Measurements from ENCODE around the gene TASL. TPM values are rescaled to one million over a fixed set of nuclear protein-coding genes. Genes with fewer than 3 reads are reported as not detected.

The TASL gene
- total RNA-seq, 1 experiment from 2014 or later: not detected

DNA sequence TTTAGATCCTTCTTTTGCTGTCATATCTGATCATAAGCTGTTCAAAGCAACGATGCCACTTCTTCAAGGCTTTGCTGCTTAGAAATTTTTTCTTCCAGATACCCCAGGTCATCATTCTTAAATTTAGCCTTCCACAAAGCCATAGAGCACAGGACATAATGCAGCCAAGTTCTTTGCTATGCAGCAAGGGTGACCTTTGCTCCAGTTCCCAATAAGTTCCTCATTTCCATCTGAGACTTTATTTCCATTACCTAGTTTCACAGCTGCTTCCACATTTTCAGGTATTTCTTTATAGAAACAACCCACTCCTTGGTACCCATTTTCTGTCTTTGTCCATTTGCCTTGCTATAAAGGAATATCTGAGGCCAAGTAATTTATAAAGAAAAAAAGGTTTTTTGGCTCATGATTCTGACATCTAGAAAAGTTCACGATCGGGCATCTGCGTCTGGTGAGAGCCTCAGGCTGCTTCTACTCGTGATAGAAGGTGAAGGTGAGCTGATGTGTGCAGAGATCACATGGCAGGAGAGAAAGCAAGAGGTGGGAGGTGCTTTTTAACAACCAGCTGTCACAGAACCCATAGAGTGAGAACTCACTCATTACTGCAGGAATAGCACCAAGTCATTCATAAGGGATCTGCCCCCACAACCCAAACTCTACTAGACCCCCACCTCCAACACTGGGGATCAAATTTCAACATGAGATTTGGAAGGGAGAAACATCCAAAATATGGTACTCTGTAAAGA is 11.8 kb upstream of the TASL start:
- Histone ChIP-seq H2AK5ac (ENCODE audit: insufficient read length, low read length) (no peak overlapping the region), H3K18ac (ENCODE audit: insufficient read length, low read depth, low read length) (no peak overlapping the region), H3K23me2 (ENCODE audit: insufficient read length, low read depth, low read length, poor library complexity, severe bottlenecking) (no peaks in the 10 kb centered on the region), H2BK20ac (ENCODE audit: low read depth, low read length, poor library complexity, severe bottlenecking) (no peak overlapping the region), H4K8ac (replicated peaks; ENCODE audit: insufficient read length, low read depth, low read length) (no peak overlapping the region), H4K5ac (ENCODE audit: insufficient read length, low read depth, low read length) (no peak overlapping the region), H3T11ph (ENCODE audit: low read length) (no peak overlapping the region), H2BK12ac (ENCODE audit: insufficient read length, low read depth, low read length) (no peak overlapping the region), H2BK15ac (ENCODE audit: low read depth, low read length) (no peak overlapping the region), H3K4ac (ENCODE audit: low read depth, low read length) (no peak overlapping the region), H2AFZ (ENCODE audit: low read length) (no peak overlapping the region), H3K9me3 (ENCODE audit: control insufficient read depth, low read depth, low read length) (no peaks in the 10 kb centered on the region), H2BK120ac (ENCODE audit: low read depth, low read length, poor library complexity, severe bottlenecking) (no peak overlapping the region), H3K4me1 (ENCODE audit: insufficient read depth, low read length) (no peaks in the 10 kb centered on the region), H3K79me2 (ENCODE audit: insufficient read depth, low read length) (no peaks in the 10 kb centered on the region), H4K91ac (ENCODE audit: insufficient read length, low read depth, low read length) (no peak overlapping the region), H3K79me1 (ENCODE audit: insufficient read depth, low read depth, low read length, poor library complexity, severe bottlenecking) (no peaks in the 10 kb centered on the region), H3K27ac (ENCODE audit: insufficient read length, low read depth, low read length) (no peak overlapping the region), H3K23ac (ENCODE audit: insufficient read length, low read depth, low read length) (no peak overlapping the region), H2BK5ac (ENCODE audit: insufficient read length, low read length) (no peak overlapping the region), H3K14ac (ENCODE audit: insufficient read depth, low read length) (no peak overlapping the region), H3K4me2 (ENCODE audit: insufficient read depth, insufficient read length, low read length) (no peak overlapping the region), H3K27me3 (ENCODE audit: insufficient read depth, low read length) (no peaks in the 10 kb centered on the region), H4K20me1 (ENCODE audit: control insufficient read depth, insufficient read depth, insufficient read length) (no peaks in the 10 kb centered on the region), H3K9ac (ENCODE audit: extremely low read depth, insufficient read length, low read length) (no peak overlapping the region), H3K56ac (ENCODE audit: insufficient read length, low read depth, low read length) (no peak overlapping the region)
- no peak for TF ChIP-seq CTCF (conservative IDR thresholded peaks at IDR 0.05)
- no peak for DNase-seq
- Mint-ChIP-seq H3K27me3 (ENCODE audit: low read depth) (no peaks in the 10 kb centered on the region), H3K4me1 (peaks cover 0 to 11% of the 10 kb centered on the region in 2 experiments; a peak in 2 of 4 replicates), H3K4me3 (no peak overlapping the region), H3K27ac (no peak overlapping the region), H3K9me3 (peaks cover 5 to 39% of the 10 kb centered on the region in 2 experiments; a peak in 4 of 5 replicates), H3K36me3 (ENCODE audit: insufficient read depth in 1 of 3, low read depth in 3 of 3) (peaks cover 0 to 3% (median 0%) of the 10 kb centered on the region in 3 experiments; a peak in 1 of 7 replicates)
- no CpG with 5 or more reads among the region's 5 CpGs for WGBS (ENCODE audit: extremely low coverage, insufficient read length, low lambda C conversion rate)
